NCI-H524 treated with DMSO at 0.1 percent for 48 hours (cell line): ENCODE results near the gene MCM3AP.

ENCODE experiments used
- DNase-seq: peaks from one replicate; lab custom pipeline; 2025; lab: John Stamatoyannopoulos, UW

Gene MCM3AP

DNA sequence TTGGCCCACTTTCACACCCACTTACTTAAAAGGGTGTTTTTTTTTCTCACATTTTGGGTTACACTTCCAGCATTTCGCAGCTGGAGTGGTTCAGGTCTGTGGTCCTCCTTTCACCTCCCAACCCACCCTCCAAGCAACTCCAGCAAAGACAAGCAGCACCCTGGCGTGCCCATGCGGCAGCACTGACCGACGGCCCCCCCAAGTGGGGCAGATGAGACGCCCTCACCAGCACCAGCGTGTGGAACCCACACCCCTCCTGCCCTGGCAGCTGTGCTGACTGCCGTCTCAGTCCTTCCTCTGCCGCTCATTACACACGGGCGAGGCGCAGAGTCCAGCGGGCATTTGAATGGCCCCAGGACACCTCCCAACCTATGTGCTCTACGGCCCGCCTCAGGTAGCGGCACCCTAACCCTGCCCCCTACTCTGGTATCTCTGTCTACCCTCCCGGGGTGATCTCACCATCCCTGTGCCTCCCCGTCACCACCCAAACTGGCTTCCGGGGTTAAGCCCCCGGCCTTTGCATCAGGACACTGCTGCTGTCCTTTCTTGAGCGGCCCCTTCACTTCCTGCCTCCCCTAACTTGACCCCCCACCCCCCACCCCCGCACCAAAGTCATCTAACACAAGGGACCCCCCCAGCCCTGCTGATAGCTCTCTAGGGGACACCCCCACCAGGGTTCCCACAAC, 67.8 kb downstream of the MCM3AP start:
- DNase-seq: no peak

DNA sequence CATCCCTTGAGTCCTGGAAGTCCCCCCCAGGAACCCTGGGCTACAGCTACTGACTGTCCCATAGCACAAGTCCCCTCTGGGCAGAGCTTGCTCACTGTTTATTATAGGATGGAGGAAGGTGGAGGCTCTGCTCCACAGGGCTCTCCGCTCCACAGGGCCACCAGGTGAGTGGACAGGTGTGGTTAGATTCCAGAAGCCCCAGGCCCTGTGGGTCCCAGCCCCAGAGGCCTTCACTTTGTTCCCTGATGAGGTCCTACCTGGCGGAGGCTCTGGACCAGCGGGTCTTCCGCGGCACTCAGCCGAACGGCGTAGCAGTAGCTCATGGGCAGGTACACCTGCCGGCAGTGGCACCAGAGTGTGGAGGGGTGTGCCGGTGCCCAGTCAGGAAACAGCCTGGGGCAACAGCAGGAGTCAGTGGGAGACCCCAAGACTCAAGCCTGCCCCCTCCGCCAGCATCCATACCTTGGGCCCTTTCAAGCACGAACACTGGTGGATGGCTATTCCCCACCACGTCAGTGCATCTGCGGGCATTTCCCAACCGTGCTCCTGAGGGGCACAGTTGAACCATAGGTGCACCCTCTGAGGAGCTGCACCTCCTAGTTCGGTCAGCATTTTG, 69.2 kb downstream of the MCM3AP start:
- no peak for DNase-seq

DNA sequence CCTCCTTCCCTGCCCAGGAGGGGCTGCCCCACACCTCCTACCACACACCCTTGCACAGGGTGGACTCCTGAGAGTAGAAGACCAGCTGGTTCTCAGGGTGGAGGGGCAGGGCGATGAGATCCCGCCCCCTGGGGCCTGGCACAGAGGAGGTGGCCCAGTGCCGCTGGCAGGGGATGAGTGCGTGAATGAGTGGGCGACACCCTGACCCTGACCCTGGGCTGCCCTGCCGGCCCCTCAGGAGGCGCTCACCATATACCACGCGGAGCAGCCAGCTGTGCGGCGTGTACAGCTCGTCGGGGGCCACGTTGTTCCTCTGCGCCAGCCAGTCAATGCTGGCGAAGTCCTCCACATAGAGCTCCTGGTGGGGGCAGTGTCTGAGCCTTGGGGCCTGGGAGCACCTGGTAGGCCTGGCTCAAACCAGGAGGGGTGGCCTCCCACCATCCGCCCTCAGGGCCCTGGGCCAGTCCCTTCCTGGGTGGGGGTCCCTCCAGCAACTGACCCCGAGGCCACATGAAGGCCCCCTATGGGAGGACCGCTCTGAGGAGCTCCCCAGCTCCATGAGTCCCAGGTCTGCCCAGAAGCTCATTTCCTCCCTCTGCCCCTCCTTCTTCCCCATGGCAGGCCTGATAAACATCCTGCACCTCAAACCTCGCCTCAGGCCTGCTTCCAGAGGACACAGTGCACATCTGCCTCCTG, 69.8 kb downstream of the MCM3AP start:
- DNase-seq: no peak

DNA sequence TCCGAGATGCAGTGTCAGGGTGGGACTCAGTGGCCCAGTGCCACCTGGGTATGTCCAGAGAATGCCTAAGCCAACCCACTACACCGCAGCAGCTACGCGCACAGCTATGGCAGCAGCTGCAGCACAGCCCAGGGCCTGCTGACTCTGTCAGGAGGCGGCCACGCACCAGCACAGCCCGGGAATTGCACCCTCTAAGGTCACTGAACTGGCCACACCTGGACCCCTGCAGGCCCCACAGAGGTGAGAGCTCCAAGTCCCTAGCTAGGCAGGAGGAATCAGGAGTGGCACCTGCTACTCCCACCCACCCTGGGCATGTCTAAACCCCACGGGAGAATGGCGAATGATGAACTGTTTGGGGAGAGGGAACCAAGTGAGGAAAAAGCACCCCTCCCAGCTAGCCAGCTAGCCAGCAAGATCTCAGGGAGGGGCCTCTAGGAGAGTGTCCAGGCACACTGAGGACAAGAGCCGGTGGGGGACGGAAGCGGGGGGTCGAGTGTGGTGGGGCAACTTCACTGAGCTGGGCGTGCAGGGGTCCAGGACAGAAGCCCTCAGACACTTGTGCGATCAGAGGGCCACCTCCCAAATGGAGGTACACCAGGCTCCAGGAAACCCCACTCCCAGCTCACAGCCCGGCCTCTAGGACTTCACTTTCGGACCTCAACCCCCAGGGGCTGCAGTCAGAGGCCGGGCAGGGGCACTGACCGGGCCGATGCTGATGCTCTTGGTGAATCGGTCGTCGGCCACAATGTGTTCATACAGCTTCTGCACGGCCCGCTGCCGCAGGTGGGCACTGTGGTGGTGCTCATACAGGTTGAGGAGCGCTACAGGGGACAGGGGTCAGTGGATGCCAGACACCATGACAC, 70.7 kb downstream of the MCM3AP start:
- no peak for DNase-seq

DNA sequence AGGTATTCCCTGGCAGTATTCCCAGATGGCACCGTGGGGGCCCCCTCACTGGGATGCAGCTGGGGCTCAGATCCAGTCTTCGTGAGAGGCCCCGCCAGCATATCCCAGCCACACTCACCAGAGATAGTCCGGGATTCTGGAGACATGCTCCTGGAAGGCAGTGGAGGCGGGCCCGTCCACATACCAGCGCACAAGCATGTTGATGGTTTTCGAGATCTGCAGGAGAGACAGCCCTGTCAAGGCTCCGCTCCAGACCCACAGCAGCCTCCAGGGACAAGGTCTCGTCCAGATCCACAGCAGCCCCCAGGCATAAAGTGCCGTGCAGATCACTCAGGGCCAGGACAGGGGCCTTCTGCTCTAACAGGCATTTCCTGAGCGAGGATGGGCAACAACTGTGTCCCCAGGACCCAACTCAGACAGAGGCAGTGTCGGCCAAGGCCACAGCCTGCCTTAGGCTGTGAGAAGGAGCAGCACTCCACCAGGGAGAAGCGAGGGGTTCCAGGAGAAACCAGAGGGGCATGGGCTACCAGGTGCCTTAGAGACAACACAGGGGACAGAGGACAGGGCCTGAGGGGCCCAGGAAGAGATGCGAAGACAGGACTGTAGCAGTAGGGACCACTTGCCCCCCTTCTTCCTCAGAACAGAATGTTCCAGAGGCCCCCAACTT, 71.7 kb downstream of the MCM3AP start:
- no peak for DNase-seq

DNA sequence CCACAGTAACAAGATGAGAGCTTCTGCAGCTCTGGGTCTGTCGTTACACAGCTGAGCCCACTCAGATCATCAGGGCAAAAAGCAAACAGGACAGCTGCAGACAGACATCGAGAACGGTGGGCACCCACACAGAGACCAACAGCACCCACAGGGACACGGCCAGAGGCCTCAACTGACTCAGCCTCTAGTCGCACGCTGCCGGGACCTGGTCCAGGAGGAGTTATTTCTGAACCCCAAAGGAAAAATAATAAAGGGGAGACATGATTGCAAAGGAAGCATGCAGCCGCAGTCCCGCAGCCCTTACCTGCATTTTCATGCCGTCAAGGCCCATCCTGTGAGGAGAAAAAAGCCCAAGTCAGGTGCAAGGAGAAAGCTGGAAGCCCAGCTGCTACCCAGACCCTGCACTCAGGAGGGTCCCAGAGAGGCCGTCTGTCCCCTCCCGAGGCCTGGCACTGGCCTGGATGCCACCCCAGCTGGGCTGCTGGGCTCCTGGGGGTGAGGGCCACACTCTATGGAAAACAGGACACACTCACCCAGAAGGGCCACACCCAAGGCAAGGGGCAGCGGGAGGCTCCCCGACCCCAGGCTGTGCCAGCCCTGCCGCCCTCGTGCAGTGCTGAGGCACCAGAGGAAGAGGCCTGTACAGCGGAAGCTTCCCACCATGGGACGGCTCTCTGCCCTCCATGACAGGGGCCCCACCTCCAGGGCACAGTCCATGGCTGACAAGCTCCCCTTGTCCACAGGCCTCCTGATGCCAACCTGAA, 72.5 kb downstream of the MCM3AP start:
- no peak for DNase-seq

DNA sequence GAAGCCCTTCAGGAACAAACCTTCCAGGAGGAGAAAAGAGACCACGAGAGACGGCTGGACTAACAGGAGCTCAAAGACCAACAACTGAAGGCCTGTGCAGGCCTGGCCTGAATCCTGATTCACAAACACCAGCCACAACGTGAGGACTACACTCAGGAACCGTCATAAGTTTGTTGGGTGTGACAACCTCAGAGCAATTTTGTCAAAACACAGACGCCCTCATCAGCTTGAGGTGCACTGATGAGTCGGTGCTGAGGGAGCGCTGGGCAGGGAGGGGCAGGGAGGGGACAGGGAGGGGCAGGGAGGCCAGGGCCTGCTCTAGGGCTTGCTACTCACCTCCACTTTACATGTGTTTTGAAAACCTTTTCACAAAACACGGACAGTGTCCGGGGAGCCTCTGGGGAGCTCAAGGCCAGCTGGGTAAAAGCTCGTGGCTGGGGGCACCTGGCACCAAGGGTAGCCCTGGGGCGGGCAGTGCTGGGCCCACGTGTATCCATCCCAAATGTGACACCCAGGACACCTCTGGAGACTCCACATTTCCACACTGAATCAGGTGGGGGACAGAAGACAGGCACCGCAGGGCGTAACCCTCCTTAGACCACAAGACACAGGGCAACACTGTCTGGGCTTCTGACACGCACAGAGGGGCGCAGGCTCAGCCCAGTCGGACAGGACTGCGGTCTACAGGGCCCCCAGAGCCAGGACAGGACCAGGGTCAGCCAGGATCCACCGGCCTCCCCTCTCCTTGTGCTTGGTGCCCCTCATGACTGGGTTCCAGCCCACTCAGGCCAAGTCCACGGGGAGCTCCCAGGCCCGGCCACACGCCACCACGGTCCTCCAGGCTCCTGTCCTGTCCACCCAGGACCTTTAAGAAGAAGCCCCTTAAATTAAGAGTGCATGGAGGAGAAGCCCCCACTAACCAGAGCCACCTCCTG, 73.4 kb downstream of the MCM3AP start:
- DNase-seq: no peak

DNA sequence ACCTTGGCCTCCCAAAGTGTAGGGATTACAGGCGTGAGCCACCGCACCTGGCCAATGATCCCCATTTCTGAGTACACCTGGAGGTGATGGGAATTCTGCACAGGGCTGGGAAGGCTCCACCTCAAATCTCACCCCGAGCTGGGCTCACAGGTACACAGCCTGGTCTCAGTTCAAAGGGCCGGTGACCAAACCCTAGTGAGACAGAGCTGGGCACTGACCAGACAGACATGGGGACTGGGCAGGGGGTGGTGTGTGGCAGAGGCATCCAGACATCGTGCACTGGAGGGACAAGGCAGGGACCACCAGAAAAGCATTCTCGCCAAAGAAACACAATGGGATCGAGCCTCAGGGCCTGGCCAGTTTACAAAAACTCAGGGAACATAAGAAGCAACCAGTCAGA, 74.0 kb downstream of the MCM3AP start:
- DNase-seq: no peak

DNA sequence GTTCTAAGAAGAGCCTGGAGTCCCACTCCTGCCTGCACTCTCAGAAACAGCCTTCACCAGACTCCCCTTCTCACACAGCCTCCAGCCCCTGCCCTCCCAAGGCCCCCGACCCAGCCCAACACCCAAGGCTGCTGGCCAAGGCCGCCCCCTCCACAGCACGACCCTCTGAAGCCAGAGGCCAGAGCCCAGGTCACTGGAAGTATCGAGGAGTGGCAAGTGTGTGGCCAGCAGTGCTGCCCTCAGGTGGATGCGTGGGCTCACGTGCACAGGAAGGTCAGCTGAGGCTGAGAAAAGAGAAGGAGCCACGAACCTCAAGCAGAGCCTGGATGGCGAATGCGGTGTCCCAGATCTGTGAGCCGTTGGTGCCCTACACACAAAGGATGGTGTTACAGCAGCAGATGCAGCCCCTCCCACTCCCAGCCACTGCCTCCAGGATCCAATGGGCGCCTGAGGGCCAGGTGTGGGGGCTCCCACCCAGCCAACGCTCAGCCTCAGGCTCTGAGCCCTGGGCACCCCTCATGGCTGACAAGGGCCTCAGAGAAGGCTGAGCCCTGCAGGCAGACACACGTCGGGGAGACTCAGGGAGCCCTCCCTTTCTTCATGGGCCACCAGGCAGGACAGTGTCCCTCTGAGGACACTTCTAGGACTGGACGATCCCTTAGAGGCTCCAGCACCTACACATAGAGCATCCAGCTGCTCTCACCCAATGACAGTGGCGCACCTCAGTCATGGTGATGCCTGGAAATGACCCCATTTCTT, 74.9 kb downstream of the MCM3AP start:
- DNase-seq: no peak

DNA sequence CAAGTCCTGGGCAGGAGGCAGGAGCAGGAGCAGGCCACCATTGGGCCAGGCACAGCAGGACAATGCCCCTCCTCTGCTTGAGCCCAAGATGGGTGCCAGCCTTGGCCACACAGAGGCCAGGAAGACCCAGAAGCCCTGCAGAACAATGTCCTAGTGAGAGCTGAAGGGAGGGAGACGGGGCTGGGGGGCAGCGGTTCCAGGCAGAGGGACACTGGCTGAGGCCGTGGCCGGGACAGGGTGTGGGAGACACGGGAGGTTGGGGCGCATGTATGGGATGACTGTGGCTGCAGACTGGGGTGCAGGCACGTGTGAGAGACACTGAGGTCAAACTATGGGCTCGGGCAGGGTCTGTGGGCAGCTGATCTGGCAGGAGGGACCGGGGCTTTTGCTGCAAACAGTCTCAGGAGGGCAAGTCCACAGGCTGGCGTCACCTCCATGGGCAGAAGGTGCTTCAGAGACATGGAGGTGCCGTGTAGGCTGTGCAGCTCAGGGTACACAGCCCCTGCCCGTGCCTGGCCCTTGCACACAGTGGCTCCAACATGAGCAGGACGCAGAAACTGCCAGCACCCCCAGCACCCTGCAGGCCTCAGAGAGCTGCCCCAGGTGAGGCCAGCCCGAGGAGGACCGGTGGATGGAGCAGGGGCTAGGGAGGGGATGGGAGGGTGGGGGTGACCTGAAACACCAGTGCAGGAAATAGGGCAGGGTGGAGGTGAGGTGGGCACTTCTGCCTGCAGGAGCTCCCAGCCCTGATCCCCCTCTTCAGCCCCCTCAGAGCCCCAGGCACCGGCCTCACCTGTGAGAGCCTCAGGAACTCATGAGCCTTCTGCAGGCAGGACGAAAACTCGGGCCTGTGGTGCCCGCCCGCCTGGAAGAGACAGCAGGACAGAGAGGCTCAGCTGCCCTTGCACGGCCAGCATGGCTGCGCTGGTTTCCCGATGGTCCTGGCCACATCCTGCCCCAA, 76.4 kb downstream of the MCM3AP start:
- DNase-seq: no peak

DNA sequence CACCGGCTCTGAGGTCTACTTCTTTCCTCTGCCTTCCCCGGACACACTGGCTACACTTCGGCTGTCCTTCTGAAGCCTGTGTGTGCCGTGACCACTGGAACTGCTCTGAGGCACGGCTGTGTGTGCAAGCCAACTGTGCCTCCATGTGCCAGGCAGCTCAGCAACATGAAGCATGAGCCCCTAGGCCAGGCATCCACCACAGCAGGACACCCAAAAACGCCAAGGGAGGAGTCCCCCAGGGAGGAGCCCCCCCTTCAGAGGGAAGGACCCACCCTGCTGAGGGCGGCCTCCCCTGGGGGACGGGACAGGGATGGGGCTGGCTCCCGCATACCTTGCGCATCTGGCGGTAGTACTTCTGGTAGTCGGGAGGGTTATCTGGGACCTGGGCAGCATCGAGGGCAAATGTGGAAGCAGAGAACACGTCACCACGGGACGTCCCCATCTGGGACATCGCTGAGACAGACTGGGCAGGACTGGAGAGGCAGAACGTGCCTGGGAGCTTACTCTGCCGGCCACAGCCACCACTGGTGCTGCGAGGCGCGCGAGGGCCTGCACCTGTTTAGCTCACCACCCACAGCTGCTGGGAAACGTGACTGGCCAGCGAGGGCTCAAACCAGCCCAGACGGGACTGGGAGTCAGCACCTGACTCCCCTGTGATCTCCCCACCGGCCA, 77.4 kb downstream of the MCM3AP start:
- DNase-seq: no peak

DNA sequence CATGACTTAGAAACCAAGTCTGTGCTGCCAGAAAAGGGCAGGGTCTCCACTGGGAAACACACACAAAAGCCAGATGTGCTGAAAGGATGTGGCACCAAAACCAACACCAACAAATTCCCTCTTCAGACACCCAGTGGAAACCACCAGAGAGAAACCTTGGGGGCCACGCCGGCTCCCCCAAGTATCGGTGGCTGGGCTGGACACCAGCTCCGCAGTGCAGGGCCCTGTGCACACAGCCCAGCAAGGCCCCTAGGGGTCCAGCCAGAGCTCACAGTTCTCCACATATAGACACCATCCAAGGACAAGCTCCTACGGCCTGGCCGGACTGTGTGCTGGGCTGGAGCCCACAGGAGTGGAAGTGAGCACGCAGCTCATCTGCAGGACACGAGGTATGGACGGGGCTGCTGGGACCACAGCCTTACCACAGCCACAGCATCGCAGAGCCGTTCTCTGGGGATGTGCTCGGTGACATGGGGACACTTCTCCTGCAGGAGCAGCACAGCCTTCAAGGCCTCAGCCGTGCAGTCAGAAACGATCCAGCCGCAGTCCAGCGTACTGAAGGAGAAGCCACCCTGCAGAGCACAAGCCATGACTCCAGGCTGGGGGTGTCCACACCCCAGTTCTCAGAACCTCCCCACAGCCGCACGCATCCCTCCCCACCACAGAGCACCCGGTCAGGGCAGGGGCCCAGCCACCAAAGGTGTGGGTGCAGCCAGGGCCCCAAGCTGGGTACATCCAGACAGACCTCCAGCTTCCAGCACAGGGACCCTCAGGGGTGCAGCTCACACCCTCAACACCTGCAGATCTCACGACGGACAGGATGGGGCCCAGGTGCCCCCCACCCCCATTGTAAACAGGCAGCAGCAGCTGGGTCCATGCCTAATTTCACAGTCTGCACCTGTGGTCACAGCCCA, 78.1 kb downstream of the MCM3AP start:
- no peak for DNase-seq

DNA sequence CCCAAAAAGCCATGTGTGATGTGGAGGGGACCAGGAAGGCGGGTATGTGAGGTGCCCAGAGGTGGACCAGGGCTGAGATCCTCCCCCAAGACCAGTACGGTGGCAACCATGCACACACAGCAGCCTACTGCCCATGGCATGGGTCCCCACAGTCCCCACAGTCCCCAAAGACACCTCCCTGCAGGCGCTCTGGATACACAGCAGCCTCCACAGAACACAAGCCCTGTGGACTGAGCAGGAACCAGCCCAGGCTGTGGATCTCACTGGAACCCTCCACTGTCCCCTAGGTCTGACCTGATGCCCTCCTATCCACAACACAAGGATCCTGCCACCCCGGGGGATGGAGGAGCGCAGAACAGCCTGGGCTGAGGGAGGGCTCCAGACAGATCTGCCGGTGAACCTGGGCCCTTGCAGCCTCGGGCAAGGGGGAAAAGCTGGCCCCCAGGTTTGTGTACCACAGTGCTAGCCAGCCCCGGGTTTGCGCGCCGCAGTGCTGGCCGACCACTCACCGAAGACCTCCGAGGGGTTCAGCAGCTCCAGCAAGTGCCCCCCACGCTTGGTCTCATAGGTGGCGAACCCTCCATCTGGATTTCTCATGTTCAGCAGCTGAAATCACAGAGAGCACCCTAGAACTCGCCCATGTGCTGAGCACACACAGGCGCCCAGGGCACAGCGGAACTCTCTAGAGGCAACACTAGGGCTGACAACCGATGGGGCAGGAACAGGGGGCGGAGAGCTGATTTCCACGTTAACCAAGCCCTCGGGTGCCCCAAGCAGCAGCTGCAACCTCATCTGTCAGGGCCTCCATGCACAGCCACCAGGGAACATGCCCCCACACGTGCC, 79.0 kb downstream of the MCM3AP start:
- no peak for DNase-seq

DNA sequence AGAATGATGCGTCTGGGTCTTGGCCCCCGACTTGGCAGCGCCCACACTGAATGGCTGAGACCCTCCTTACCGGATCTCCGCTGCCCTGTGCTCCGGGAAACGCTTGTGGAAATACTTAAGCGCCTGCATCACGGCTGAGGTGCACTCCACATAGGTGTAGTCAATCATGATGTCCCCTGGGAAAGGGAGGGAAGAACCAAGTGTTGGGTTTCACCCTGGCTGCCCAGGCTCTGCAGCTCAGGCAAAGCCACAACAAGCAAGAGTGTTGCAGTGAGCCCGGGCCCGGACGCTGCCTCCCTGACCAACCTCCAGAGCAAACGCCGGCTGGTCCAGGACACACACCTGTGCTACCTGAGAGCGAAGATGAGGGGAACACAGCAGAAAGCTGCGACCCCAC, 79.6 kb downstream of the MCM3AP start:
- DNase-seq: no peak

DNA sequence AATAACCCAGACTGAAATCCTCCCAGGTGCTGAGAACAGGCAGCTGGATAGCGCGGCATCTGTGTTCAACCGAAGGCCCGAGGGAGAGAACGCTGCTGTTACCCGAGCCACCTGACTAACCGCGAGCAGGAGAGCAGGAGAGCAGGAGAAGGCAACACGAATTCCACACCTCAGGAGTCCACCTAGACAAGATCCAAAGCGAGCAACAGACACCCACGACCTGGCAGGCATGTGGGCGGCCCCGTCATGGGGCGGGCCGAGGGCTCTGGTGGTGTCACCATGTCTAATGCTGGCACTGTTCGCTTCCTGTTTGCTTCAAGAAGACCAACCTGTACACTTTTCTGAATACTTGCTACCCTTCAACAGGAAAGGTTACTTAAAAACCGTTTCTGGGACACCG, 80.2 kb downstream of the MCM3AP start:
- DNase-seq: no peak

DNA sequence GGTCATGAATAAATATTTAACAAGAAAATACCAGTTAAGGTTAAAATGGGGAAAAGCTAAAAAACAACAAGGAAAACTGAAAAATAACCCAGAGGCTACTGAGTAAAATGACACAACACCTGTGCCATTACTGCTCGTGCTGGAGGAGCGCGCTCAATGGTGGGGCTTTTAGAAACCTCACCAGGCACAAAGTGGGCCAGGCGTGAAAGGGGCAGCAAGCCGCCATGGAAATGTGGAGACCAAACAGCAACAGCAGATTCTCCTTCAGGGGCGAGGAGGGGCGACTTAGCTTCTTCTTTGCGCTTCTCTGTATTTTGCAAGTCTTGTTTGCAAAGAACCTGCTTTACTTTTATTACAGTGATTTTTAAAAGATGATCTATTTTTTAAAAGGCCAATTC, 82.2 kb downstream of the MCM3AP start:
- no peak for DNase-seq
